ENCODE data around the gene CACNA2D3.
A peak's percentile ranks its signal among the peaks of the same experiment; 100 is the strongest.

The CACNA2D3 gene

DNA sequence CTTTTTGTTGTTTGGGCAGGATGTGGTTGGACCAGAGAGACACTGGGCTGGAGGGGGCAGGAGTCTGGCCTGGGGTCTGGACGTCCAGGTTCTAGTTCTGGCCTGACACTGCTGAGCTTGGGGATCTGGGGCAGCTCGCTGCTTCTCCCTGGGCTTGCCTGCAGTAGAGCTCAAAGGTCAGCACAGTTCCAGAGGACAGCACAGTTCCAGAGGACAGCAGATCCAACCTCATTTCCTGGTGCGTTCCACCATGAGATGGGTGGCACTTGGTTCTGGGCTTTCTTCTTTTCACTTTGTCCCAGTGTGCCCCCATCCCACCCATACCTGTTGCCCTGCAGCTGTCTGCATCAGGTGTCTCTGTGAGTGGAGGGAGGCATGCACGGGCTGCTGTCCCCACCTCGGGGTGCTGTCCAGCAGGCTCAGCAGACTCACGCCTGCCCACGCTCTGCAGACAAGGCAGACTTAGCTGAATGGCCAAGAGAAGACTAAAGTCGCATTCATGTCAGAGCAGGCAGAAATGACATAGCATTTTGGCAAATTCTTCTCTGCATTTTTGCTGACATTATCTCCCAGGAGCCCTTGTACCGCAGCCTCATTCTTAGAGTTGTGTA, 16.7 kb downstream of the CACNA2D3 start:
- TF ChIP-seq BHLHE40 (IDR thresholded peaks at IDR 0.05; ENCODE audit: borderline replicate concordance), result no peak
- no peak for TF ChIP-seq FOXM1 (IDR thresholded peaks at IDR 0.05; ENCODE audit: borderline replicate concordance)
- no peak for TF ChIP-seq FOXK2 (IDR thresholded peaks at IDR 0.05)
- no peak for TF ChIP-seq HDGF (IDR thresholded peaks at IDR 0.05; ENCODE audit: borderline replicate concordance)
- no peak for TF ChIP-seq FOXA1 (IDR thresholded peaks at IDR 0.05)
- no peak for TF ChIP-seq L3MBTL2 (conservative IDR thresholded peaks at IDR 0.05)
- TF ChIP-seq NFRKB (IDR thresholded peaks at IDR 0.05), result no peak
- ChIA-PET POLR2A (no interaction called here), CTCF (no interaction called here)
- no peak for DNase-seq (ENCODE audit: extremely low spot score)

GRCh38 chr3:54139630-54140029, 17.3 kb downstream of the CACNA2D3 start:
- CTCF ChIA-PET, result no interaction called here
- DNase-seq (ENCODE audit: extremely low spot score), result peak; percentile 28
- TF ChIP-seq PKNOX1 (IDR thresholded peaks at IDR 0.05) (no peak), HDGF (IDR thresholded peaks at IDR 0.05; ENCODE audit: borderline replicate concordance) (no peak), FOXM1 (IDR thresholded peaks at IDR 0.05; ENCODE audit: borderline replicate concordance) (no peak), ELF4 (IDR thresholded peaks at IDR 0.05) (no peak), L3MBTL2 (conservative IDR thresholded peaks at IDR 0.05) (no peak), FOXK2 (IDR thresholded peaks at IDR 0.05) (no peak), FOXA1 (IDR thresholded peaks at IDR 0.05) (no peak), ARNT (IDR thresholded peaks at IDR 0.05) (no peak), CTBP1 (IDR thresholded peaks at IDR 0.05; ENCODE audit: borderline replicate concordance) (no peak), ZNF384 (IDR thresholded peaks at IDR 0.05) (no peak), SUZ12 (IDR thresholded peaks at IDR 0.05) (no peak), TARDBP (IDR thresholded peaks at IDR 0.05) (no peak), SP1 (IDR thresholded peaks at IDR 0.05) (no peak)
- POLR2A ChIA-PET, result no interaction called here

DNA sequence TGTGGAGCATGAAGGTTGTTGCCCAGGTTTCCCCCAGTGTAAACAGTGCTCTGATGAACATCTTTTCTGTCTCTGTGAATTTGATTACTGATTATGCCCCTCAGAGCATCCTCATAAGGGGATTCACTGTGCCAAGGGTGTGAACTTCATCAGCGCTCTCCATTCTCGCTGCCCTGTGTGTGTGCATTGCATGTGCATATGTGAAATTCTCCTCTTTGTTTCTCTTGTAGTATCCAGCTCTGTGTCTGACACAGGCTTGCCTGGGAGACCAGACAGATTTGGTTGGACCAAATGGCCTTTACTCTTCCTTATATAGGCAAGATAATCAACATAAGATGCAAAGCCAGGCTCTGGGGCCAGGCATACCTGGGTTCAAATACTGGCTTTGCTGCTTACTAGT, 21.9 kb downstream of the CACNA2D3 start:
- TF ChIP-seq FOXK2 (IDR thresholded peaks at IDR 0.05), result no peak
- no peak for TF ChIP-seq ELF4 (IDR thresholded peaks at IDR 0.05)
- no peak for TF ChIP-seq FOXM1 (IDR thresholded peaks at IDR 0.05; ENCODE audit: borderline replicate concordance)
- TF ChIP-seq PKNOX1 (IDR thresholded peaks at IDR 0.05), result no peak
- no peak for TF ChIP-seq L3MBTL2 (conservative IDR thresholded peaks at IDR 0.05)
- CTCF ChIA-PET, result no interaction called here
- POLR2A ChIA-PET, result no interaction called here
- no peak for DNase-seq (ENCODE audit: extremely low spot score)

- no peak for TF ChIP-seq LEF1 (IDR thresholded peaks at IDR 0.05; ENCODE audit: borderline replicate concordance)
- TF ChIP-seq FOXA1 (IDR thresholded peaks at IDR 0.05), result no peak
- no peak for TF ChIP-seq SUZ12 (IDR thresholded peaks at IDR 0.05)
- TF ChIP-seq ELF4 (IDR thresholded peaks at IDR 0.05), result no peak
- no peak for TF ChIP-seq FOXM1 (IDR thresholded peaks at IDR 0.05; ENCODE audit: borderline replicate concordance)
- no peak for TF ChIP-seq ZNF384 (IDR thresholded peaks at IDR 0.05)
- no peak for TF ChIP-seq PKNOX1 (IDR thresholded peaks at IDR 0.05)
- no peak for TF ChIP-seq HDGF (IDR thresholded peaks at IDR 0.05; ENCODE audit: borderline replicate concordance)
- no peak for TF ChIP-seq NFRKB (IDR thresholded peaks at IDR 0.05)
- no peak for TF ChIP-seq L3MBTL2 (conservative IDR thresholded peaks at IDR 0.05)
- TF ChIP-seq SP1 (IDR thresholded peaks at IDR 0.05), result no peak
- no peak for TF ChIP-seq TARDBP (IDR thresholded peaks at IDR 0.05)
- TF ChIP-seq ARNT (IDR thresholded peaks at IDR 0.05), result no peak
- TF ChIP-seq CTBP1 (IDR thresholded peaks at IDR 0.05; ENCODE audit: borderline replicate concordance), result no peak
- POLR2A ChIA-PET, result no interaction called here
- DNase-seq (ENCODE audit: extremely low spot score), result peak; percentile 78
- CTCF ChIA-PET, result interaction anchor here (0.9 to 1.2 kb wide), 3 partner anchors 179 to 277 kb away, joined by 3 to 6 read pairs (median 3); no protein-coding TSS in a partner anchor
These were observed 24.3 kb downstream of the CACNA2D3 start for GRCh38 chr3:54146506-54147239.

DNA sequence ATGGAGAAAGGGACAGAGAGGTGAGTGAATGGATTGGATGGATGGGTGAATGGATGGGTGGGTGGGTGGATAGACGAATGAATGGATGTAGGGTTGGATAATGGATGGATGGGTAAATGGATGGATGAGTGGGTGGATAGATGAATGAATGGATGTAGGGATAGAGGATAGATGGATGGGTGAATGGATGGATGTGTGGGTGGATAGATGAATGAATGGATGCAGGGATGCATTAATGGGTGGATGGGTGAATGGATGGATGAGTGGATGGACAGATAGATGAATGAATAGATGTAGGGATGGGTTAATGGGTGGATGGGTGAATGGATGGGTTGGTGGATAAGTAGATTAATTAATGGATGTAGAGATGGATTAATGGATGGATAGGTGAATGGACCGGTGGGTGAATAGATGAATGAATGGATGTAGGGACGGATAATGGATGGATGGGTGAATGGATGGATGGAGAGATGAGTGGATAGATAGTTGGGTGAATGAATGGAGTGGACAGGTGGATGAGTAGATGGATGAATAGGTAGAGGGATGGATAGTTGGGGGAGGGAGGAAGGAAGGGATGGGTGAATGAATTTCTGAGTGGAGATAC, 28.6 kb downstream of the CACNA2D3 start:
- TF ChIP-seq CTBP1 (IDR thresholded peaks at IDR 0.05; ENCODE audit: borderline replicate concordance) (peak; percentile 48; the same call in 1 of the 2 replicates), TARDBP (IDR thresholded peaks at IDR 0.05) (no peak)
- POLR2A ChIA-PET, result no interaction called here
- DNase-seq (ENCODE audit: extremely low spot score), result no peak
- CTCF ChIA-PET, result no interaction called here

DNA sequence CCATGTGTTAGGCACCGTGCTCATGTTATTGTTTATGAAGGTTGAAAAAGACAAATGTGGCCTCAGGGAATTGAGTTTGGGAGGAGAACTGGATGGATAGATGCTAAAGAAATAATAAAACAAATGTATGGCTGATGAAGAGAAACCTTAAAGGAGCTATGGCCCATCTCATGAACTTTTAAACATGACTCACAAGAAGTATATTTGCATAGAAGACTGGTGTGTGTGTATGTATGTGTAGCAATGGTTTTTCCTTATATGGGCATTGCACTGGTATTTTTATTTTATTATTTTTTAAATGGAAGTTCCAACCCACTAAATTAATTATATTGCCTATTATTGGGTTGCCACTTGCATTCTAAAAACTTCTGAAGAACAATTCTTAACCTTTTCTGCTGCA, 31.1 kb downstream of the CACNA2D3 start:
- no peak for DNase-seq (ENCODE audit: extremely low spot score)
- no peak for TF ChIP-seq ELF4 (IDR thresholded peaks at IDR 0.05)
- TF ChIP-seq SUZ12 (IDR thresholded peaks at IDR 0.05), result no peak
- TF ChIP-seq PKNOX1 (IDR thresholded peaks at IDR 0.05), result no peak
- no peak for TF ChIP-seq SP1 (IDR thresholded peaks at IDR 0.05)
- no peak for TF ChIP-seq CTBP1 (IDR thresholded peaks at IDR 0.05; ENCODE audit: borderline replicate concordance)
- no peak for TF ChIP-seq FOXK2 (IDR thresholded peaks at IDR 0.05)
- TF ChIP-seq ARNT (IDR thresholded peaks at IDR 0.05), result no peak
- TF ChIP-seq HDGF (IDR thresholded peaks at IDR 0.05; ENCODE audit: borderline replicate concordance), result no peak
- POLR2A ChIA-PET, result no interaction called here
- CTCF ChIA-PET, result no interaction called here

Measured in HEK293T (cell line).